GM19438 (cell line): Measurements from ENCODE around the gene BPIFB3.

Experiments
- ATAC-seq: cut with Tn5 transposase; IDR thresholded peaks from one replicate; pipeline ENCODE4 v1.9.1; 2021; ENCODE audit warnings: low read depth; ENCODE audit not compliant: unreplicated experiment

BPIFB3 gene

GRCh38 chr20:33015700-33016580 is 37.8 kb upstream of the BPIFB3 start:
- no peak for ATAC-seq

- no peak for ATAC-seq
These were observed 37.1 kb upstream of the BPIFB3 start for GRCh38 chr20:33016581-33017109.

- ATAC-seq = no peak
These were observed 36.2 kb upstream of the BPIFB3 start for GRCh38 chr20:33017542-33017941.

- no peak for ATAC-seq
These were observed 35.4 kb upstream of the BPIFB3 start for GRCh38 chr20:33018169-33018931.

DNA sequence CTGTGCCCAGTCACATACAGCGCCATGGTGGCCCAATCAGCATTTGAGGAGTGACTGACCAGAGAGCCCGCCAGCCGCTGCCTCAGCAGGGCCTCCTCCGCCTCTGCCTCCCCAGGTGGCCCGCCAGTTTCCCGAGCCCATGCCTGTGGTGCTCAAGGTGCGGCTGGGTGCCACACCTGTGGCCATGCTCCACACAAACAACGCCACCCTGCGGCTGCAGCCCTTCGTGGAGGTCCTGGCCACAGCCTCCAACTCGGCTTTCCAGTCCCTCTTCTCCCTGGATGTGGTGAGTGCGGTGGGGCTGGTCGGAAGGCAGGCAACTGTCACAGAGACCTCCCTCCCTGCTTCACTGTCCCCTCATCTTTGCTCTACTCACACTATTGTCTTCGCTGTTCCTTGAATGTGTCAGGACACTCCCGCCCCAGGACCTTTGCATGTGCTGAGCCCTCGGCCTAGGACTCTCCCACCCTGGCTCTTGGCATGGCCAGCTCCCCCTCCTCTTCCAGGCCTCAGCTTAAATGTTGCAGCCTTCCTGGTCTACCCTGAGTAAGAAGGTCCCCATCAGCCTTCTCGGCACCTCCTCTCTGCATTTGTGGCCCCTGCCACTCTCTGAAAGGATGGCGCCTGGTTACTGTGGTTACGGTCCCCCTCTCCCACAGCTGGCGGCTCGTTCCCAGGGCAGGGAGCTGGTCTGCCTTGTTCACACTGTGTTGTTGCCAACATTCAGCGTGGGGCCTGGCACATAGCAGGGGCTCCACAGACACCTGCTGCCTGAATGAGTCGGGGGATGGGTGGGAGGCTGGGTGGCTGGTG is 34.0 kb upstream of the BPIFB3 start:
- no peak for ATAC-seq

DNA sequence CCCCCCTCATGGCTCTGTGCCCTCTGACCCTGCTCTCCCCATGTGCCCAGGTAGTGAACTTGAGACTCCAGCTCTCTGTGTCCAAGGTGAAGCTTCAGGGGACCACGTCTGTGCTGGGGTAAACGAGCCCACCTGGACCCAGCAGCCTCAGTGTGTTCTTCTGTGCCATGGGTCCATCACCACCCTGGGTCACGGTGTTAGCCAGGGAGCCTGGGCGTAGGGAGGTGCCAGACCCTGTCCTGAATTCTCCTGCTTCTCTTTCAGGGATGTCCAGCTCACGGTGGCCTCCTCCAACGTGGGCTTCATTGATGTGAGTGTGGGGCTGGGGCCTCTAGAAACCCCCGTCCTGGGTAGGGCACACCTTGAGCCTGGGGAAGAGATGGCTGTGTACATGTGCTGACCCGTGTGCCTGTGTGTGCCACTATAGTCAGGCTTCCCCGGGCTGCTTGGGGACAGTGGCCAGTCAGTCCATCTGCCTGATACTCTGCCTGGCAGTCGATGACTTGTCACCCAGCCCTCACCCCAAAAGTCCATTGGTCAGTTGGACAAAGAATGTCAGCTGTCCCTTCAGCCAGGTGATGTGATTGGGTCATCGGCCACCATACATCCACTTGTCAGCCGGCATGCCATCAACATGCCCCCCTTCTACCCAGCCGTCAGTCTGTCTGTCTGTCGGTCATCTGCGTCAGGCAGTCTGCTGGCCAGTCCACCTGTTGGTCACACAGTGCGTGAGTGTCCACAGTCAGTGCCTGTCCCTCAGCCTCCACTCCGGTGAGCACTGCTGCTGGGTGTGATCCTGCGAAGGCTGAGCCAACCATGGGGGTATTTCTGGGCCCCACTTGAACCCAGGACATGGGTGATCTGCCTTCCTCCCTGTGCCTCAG is 33.2 kb upstream of the BPIFB3 start:
- ATAC-seq = no peak

GRCh38 chr20:33021879-33022278 is 31.8 kb upstream of the BPIFB3 start:
- no peak for ATAC-seq

DNA sequence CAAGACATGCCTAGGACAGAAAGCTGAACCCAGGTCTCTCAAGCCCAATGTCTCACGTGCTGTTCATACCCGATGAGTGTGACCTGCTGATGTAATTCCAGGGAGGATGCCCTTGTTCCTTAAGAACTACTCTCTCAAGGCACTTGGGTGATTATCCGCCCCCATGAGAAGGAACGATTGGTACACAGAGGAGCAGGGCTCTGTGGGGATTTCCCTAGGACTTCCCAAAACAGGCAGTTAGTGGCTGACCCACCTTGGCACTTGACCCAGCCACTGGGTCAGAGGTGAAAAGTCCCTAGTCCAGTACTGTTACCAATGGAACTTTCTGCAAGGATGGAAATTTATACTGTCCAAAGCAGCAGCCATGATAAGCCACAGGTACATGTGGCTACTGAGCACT is 31.4 kb upstream of the BPIFB3 start:
- ATAC-seq = no peak

GRCh38 chr20:33022694-33023438 is 30.8 kb upstream of the BPIFB3 start:
- ATAC-seq = no peak

DNA sequence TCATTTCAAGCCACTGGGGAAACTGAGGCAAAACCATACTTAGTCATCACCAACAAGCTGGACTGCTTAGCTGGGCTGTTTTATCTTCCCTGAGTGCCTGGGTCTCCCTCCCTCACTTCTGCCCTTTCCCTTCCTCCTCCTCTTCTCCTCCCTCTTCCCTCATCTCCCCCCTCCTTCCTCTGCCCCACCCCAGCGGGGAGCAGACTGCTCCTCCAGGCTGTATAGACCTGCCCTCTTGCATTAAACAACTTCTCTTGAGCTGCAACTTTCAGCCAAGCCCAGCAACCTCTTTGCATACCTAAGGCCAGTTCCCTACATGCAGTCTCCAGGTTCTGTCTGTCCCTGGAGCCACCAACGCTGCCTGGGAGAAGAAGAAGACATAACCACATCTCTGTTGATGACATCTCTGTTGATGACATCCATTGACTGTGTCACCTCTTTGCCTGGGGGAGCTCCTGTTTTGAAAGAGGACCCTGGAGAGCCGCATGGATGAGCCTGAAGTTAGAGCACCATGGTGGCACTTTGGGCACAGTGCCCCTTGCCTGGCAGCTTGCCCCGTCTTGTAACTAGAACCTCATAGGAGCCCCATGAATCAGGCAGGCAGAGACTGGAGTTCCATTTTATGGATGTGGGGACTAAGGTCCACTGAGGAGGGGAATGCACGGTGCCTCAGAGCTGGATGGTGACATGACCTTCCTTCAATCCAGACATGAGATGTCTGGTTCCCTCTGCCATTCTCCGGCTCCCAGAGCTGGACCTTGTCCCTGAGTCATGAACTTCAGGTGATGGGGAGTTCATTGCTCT is 30.1 kb upstream of the BPIFB3 start:
- no peak for ATAC-seq

- ATAC-seq = no peak
These were observed 29.5 kb upstream of the BPIFB3 start for GRCh38 chr20:33024243-33024560.

- no peak for ATAC-seq
These were observed 28.9 kb upstream of the BPIFB3 start for GRCh38 chr20:33024609-33025317.

- no peak for ATAC-seq
These were observed 28.3 kb upstream of the BPIFB3 start for GRCh38 chr20:33025318-33025876.

- no peak for ATAC-seq
These were observed 27.5 kb upstream of the BPIFB3 start for GRCh38 chr20:33026072-33026778.

DNA sequence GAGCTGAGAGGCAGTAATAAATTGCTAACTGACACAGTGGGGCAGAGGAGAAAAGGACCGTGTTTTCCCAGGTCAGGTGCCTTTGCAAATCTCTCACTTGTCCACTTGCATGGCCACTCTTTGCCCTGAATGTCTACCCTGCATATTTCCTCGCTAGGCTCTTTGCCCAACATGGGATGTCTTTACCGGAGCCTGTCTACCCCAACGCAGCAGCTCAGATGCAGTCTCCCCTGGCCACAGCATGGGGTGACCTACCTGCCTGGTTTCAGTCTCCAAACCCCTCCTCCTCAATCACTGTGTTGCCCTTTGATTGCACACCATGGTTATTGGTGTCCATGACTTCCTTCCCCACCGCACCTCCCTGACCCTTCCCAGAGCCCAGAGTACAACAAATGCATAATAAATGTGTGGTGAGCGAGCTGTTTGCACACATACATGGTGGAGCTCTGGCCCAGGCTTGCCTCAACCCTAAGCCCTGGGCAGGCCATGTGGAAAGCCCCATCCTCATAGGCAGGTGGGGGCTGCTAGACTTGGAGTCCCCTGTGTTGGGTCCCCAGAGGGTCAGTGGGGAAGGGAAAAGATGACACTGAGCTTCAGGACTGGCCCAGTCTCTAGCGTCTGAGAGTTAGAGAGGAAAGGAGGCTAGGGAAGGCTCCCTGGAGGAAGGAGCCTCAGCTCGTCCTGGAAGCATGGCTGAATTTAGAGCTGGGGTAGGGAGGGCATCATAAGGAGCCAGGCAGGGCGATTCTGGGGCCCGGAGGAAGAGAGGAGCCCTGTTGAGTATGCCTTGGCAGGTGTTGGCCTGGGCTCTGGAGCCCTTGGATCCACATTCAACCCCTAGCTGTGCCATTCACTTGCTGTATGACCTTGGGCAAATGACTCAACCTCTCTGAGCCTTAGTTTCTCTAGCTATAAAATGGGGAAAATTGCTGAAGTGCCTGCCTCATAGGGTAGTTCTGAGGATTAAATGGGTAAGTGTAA is 26.6 kb upstream of the BPIFB3 start:
- no peak for ATAC-seq
